NOMO-1 (cell line): ENCODE measurements around the gene ST8SIA6.
"Not testable (repeated sequence)": the region's sequence is repeated elsewhere in the genome, so short reads cannot be mapped to it uniquely, and the experiment has no call there.

ENCODE experiments used
- DNase-seq, 2 experiments: peaks; one replicate each; lab custom pipeline; 2025; ENCODE audit not compliant: unreplicated experiment in 2 of 2; lab: John Stamatoyannopoulos, UW

The ST8SIA6 gene, protein sequence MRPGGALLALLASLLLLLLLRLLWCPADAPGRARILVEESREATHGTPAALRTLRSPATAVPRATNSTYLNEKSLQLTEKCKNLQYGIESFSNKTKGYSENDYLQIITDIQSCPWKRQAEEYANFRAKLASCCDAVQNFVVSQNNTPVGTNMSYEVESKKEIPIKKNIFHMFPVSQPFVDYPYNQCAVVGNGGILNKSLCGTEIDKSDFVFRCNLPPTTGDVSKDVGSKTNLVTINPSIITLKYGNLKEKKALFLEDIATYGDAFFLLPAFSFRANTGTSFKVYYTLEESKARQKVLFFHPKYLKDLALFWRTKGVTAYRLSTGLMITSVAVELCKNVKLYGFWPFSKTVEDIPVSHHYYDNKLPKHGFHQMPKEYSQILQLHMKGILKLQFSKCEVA

DNA sequence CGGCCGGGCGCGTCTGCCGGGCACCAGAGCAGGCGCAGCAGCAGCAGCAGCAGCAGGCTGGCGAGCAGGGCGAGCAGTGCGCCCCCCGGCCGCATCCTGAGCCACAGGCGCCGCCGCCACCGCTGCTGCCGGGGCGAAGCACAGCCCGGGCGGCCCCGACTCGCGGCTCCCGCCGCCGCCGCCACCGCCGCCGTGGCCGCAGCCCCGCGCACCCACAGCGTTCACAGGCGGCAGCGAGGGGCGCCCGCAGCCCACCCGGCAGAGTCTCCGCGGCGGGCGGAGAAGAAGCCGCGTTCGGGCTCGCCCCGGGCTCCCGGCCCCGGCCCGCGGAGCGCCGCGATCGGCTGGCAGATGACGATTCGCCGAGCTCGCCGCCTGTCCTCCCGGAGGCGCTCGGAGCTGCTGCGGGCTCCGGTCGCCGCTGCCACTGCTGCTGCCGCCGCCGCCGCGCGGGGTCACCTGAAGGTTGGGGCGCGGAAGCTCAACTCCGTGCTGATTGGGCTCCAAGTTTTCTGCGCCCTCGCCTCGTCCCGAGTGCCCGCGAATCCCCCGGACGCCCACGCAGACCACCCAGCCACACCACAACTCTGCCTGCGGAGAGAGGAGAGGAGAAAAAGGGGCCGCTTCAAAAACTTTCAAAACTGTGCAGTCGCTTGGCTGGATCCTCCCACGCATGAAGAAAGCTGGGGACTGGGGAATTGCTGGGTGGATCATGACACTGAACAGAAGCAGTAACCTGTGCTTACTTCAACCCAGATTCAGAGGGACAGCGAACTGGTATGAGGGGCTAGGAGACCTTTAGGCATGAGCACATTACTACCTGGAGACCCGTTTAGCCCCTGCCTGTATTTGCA lies at the start of gene ST8SIA6:
Gene ST8SIA6, minus strand, starts transcription at position 435 of the 854 bp plus-strand sequence. Its CDS starts 340 bp downstream, at position 95.
- peak; percentile 42 to 55 for DNase-seq

DNA sequence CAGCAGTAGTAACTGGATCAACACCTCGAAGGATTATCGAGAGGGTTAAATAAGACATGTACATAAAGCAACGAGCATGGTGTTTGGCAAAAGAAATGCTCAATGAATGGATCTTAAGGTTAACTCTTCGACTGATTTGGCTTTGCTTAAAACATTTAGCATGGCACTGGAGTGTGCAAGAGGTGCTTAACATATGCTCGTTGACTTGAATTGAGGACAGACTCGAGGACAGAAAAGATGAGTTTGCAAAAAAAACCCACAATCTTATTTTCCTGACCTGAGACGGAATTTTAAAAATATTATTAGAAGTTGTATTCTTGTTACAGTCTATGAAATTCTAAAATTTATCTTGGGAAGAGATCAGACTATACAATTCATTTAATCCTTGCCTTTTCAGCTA lies 49.4 kb upstream of the ST8SIA6 start:
- no peak for DNase-seq

DNA sequence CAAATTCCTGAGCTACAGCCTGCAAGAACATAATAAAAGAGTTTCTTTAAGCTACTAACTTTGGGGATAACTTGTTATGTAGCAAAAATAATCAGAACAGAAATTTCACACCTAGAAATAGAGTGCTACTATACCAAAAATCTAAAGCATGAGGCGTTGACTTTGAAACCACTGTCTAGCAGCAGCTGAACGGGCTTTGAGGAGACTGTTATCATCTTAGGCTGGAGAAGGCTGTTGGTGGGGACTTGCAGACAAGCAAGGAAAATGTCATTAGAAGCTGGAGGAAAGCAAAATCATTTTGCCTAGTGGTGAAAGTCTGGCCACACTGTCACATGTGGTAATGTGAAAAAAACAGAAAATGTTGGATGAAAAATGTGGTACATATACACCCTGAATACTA lies 48.4 kb upstream of the ST8SIA6 start:
- DNase-seq: no peak

DNA sequence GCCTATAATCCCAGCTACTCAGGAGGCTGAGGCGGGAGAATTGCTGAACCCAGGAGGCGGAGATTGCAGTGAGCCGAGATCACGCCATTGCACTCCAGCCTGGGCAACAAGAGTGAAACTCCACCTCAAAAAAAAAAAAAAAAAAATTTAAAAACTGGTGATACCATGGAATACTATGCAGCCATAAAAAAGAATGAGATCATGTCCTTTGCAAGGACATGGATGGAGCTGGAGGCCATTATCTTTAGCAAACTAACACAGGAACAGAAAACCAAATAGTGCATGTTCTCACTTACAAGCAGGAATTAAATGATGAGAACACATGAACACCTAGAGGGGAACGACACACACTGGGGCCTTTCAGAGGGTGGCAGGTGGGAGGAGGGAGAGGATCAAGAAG lies 44.6 kb upstream of the ST8SIA6 start:
- DNase-seq: not testable (repeated sequence)

DNA sequence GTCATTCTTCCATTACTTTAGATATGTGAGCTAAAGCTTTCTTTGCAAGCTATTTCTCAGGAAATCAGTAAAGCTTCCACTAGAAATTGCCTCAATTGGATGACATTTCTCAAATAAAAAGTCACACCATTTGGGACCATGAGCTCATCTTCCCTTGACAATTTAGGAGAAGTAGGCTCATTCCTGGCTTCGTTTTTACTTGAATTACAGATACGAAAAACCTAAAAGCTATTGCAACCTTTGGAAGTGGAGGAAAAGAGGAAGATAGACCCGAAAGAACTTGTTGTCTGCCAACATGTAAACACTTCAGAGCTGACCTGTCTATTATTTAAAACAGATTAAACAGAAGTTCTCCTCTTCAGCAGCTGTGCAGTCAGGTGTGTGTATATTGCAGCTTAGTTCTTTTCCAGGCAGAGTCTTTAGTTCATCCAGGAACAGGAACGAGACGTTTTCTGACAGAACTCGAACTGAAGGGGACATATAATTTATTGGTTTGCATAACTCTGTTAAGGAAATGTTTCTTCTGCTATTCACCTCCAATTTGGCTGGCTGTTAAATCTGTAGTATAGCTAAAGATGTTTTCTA lies 43.1 kb upstream of the ST8SIA6 start:
- peak; percentile 24 to 66 for DNase-seq

DNA sequence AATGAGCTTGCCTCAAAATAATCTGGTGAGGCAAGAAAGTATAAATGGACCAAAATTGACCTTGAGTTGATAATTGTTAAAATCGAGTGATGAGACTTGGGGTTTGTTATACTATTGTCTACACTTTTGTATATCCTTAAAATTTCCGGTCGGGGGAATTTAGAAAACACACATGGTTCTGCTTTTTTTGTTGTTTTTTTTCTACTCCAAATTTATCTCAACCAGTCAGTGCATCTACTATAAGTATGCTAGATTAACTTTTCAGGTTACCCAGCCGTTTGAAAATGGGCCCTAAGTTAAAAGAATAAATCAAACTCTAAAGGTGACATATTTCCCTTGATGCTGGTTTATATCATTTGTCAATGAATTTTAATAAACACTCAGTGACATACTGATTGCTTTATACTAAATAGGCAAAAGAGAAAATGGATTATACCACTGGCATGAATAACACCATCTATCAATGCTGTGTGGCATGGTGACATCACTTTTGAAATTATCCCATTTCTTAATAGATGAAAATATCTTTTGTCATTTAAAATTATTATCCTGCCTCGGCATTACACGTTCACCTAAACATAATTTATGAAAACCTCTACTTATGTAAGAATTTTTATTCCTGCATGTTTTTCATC lies 40.3 kb upstream of the ST8SIA6 start:
- DNase-seq: peak in 1 of 2 experiments; percentile 4

DNA sequence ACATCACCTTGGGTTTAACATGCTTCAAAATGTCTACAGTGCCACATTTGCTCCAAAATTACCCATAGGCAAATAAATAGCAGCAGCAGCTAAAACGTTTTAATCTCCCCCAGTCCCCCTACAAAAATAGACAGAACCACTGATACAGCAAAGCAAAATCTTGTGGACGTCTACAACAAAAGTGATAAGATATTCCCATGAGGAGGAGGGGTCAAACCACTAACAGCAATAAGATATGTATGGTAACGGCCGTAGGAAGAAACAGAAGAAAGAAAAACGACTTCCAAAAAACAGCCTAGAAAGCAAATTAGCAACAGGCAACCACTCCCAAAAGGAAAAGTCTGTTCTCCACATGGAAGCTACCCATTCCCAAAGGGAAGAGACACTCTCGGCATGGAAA lies 34.5 kb upstream of the ST8SIA6 start:
- DNase-seq: no peak

DNA sequence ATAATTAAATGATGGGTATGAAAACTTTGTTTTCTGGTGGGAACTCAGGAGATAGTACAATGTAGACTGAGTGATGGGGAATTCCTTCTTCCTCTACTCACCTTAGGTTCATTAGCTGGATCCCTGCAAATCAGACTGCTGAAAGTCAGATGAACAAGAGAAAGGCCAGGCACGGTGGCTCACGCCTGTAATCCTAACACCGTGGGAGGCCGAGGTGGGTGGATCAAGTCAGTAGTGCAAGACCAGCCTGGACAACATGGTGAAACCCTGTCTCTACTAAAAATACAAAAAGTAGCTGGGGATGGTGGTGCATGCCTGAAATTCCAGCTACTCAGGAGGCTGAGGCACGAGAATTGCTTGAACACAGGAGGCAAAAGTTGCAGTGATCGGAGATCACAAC lies 28.7 kb upstream of the ST8SIA6 start:
- no peak for DNase-seq

DNA sequence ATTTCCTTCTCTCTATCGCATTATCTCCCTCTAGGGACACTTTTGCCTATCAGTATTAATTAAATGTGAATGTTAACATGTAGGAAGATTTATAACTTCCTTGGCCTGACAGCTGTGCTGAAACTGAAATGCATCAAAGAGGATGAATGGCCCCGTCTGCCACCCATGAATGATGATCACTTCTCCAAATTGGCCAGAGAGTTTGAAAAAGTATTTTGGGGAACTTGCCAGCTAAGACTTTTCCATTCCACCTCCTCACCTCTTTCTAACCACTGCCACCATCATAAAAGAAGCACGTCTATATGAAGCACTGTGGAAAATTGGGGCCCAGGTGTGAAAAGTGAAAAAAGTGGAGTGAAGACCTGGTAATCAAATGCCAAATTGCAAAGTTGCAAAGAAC lies 25.4 kb upstream of the ST8SIA6 start:
- peak; percentile 76 to 93 for DNase-seq

DNA sequence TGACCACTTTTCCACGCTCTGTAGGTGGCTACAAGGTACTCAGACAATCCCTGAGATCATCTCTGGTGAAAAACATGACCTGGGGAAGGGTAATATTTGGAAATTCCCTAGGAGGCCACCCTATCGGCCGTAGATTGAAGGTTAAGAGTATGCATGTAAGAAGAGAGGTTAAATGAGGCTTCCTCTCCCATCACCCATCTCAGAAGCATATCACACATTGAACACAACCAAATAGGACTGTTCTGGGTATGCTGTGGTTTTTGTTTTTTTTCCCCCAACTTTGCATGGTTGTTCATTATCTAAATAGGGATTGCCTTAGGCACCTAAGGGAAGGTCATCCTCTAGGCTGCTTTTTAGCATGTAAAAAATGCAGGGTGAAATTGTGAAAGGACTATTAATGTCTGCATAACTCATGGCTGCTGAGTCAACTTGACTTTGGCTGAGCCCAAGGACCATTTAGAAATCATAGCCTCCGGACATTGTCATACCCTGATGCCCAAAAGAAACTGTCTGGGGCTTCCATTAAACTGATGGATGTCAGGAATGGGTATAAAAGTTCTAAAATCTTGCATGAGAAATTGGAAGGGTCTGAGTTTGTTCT lies 24.7 kb upstream of the ST8SIA6 start:
- no peak for DNase-seq

DNA sequence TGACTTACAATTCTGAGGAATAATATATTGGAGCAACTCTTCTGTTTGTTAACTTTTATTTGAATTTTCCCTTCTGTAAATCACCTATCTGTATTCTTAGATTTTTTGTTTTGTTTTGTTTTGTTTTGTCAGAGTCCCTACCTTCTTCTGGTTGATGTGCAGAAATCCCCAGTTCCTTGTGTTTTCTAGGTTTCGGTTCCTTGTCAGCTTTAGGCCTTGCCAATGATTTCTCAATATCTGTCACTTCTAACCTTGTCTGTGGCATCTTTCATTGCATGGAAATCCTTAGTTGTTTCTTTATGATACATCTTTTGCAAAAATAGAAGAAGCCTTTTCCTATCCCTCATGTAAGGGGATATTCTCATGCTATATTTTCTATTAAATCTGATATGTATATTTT lies 21.7 kb upstream of the ST8SIA6 start:
- DNase-seq: peak; percentile 90 to 95

DNA sequence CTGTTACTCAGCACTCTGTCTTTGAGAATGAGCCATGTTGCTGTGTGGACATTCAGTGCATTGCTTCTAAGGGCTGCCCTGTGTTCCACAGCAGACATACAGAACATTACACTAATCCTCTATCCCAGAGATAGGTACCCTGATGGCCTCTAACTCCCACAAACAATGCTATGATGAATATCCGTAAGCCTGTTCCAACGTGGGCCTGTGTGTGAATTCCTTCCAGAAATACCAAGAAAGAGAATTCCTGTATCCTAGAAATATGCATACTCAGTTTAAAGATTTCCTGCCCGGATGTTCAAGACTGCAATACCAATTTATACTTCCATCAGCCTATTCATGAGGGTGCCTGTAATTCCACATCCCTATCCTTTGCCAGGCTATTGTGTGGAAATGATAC lies 21.3 kb upstream of the ST8SIA6 start:
- no peak for DNase-seq

DNA sequence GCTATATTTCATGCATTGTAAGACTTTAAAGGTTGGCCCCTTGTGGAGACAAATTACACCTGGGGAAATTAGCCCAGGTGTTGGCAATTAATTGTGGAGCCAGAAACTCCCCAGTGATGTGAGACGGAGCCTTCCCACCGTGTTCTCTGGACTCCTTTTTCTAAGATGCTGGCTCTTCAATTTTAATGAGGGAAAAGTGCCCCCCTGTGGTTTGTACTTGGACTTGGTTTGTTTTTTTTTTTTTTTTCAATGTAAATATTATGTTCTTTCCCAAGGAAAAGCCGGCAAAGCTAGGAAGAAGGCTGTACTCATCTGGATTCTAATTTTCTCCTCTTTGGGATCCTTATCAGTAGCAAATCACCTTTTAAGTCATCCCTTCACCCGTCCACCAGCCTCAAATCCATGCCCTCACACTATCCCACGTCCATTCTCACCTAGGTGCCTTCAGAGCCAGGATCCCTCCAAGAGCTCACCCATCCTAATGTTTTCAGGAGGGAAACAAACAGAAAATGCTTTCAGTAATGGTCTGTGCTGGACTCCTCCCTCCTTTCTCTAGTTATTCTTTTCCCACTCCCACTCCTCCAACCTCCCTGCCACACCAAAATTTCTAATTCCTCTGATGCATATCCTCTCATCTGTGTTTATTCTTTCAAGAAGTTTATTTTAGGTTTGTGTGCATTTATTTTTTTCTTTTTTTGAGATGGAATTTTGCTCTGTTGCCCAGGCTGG lies 20.4 kb upstream of the ST8SIA6 start:
- peak in 1 of 2 experiments; percentile 6 for DNase-seq

DNA sequence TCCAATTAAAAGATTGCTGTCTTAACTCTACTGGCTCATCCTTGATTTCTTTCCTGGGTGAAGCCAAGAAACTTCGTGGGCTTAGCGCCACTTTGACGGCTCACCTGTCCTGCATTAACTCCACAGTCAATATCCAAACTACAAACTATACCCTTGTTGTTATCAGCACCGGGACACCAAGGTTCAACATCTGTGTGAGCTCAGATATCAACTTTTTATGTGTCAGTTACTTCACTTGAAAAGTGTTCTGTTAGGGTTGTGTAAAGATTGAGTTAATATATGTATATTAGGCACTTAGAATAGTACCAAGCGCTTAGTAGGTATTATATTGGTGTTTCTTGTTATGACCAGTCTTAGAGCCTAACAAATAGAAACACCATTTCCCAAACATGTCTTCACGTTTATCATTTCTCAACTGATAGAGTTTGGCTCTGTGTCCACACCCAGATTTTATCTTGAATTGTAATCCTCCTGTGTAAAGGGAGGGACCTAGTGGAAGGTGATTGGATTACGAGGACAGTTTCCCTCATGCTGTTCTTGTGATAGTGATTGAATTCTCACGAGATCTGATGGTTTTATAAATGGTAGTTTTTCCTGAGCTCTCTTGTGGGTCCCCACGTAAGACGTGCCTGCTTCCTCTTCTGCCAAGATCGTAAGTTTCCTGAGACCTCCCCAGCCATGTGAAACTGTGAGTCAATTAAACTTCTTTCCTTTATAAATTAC lies 19.0 kb upstream of the ST8SIA6 start:
- peak; percentile 7 to 23 for DNase-seq

DNA sequence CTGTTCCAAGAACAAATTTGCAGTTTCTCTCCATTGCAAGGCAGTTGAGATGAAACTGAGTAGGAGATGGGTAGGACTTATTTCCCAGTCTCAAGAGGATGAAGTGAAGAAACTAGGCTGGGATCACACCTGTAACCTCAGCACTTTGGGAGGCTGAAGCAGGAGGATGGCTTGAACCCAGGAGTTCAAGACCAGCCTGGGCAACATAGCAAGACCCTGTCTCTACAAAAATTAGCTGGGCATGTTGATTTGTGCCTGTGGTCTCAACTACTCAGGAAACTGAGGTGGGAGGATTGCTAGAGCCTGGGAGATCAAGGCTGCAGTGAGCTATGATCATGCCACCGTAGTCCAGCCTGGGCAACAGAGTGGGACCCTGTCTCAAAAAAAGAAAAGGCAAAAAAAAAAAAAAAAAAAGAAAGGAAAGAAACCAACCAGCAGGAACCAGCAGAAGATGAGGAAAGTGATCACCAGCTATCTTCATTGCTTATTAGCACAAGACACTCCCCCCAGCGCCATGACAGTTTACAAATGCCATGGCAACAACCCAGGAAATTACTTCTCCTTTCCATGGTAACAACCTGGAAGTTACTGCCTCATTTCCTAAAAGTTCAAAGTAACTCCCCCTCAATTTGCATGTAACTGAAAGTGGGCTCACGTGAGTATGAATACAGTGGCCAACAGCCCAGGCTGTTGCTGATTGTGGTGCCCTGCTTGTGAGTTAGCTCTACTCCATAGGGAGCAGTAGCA lies 18.3 kb upstream of the ST8SIA6 start:
- DNase-seq: peak; percentile 27 to 50

DNA sequence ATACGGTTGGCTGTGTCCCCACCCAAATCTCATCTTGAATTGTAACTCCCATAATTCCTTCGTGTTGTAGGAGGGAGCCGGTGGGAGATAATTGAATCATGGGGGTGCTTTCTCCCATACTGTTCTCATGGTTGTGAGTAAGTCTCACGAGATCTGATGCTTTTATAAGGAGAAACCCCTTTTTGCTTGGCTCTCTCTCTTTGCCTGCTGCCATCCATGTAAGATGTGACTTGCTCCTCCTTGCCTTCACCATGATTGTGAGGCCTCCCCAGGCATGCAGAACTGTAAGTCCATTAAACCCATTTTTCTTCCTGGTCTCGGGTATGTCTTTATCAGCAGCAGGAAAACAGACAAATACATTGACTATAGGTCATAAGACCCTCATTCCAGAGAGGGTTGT lies 15.9 kb upstream of the ST8SIA6 start:
- no peak for DNase-seq

DNA sequence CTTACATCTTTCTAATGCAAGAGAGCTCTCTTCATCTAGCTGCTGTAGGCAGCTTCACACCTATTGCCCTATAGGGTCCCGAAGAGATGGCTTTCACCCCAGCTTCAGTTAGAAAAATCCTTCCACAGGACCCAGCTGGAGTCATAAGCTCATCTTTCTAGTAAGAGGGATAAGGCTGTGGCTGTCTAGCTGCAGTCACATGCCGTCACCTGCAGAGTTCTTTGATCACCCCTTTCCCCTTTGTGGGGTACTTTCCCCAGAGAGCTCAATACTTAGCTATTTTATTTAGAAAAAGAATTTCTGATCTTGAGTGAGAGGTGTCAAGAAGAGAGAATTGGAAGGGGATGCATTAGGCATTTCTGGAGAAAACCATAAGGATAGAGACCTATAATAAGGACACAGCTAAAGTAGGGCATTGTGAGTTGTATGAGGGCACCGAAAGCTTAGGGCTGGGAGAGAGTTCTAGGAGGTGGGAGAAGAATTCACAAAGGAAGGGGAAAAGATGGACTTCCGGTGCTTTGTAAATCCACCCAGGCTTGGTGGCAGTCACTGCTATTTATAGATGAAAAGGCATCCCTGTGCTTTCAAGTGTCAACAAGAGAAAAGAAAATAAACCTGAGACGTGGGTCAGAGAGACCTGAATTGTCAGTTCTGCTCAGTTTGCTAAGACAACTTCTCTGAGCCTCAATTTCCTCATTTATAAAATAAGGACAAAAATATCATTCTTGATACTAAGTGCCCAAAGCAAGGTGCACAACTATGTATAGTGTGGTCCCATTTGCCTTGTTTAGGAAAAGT lies 11.1 kb upstream of the ST8SIA6 start:
- no peak for DNase-seq

DNA sequence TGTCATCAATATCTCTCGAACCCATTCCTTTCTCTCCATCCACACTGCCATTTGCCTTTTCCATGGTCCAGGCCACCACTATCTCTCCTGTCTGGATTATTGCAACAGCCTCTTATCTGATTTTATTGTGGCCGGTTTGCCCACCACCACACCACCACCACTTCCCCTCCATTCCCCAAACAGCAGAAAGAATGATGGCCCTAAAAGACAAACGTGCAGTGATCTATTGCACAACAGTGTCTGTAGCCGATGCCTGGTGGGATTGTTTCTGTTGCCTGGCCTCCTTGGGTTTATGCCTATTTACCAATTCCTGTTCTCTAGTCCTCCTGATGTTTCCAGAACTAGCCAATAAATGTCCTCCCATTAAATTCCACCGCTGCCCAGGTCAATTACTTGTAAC lies 10.2 kb upstream of the ST8SIA6 start:
- DNase-seq: peak; percentile 18 to 42
